Retinal pigment epithelial cell (primary cell): ENCODE results near the gene TBC1D5.
"Not testable (repeated sequence)": the region's sequence is repeated elsewhere in the genome, so short reads cannot be mapped to it uniquely, and the experiment has no call there.

Experiments used
- DNase-seq: peaks from one replicate; pipeline ENCODE4 v3.0.0-alpha.2; 2010; ENCODE audit warnings: low read depth
- H3K4me3 ChIP-seq: 2 replicates; pipeline ENCODE4 v1.5.1; 2011; ENCODE audit warnings: mild to moderate bottlenecking, low read length, control low read depth, moderate library complexity
- TF ChIP-seq, protein P1 (sequence below): conservative IDR thresholded peaks from 2 replicates; pipeline ENCODE4 v1.5.1; 2011; ENCODE audit warnings: low read depth, low read length, control low read depth, inconsistent platforms

TBC1D5 gene

DNA sequence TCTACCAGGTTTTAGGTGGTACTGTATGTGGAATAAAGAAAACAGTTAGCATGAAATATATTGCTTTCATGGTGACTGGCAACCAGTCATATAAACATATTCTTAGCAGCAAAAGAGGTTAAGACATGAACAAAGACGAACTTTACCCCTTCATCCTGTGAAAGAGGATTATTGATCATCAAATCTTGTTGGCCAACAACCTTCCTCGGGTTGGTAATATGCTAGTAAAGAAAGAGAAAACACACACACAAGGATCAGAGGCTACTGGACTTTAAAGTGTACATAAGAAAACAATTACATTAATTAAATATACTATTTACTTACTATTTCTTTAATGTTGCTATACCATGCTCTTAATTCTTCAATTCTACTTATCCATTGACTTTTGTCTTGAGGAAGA lies 337.9 kb downstream of the TBC1D5 start:
- DNase-seq, result no peak
- TF ChIP-seq, protein P1, sequence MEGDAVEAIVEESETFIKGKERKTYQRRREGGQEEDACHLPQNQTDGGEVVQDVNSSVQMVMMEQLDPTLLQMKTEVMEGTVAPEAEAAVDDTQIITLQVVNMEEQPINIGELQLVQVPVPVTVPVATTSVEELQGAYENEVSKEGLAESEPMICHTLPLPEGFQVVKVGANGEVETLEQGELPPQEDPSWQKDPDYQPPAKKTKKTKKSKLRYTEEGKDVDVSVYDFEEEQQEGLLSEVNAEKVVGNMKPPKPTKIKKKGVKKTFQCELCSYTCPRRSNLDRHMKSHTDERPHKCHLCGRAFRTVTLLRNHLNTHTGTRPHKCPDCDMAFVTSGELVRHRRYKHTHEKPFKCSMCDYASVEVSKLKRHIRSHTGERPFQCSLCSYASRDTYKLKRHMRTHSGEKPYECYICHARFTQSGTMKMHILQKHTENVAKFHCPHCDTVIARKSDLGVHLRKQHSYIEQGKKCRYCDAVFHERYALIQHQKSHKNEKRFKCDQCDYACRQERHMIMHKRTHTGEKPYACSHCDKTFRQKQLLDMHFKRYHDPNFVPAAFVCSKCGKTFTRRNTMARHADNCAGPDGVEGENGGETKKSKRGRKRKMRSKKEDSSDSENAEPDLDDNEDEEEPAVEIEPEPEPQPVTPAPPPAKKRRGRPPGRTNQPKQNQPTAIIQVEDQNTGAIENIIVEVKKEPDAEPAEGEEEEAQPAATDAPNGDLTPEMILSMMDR, result no peak
- no peak overlapping the region for H3K4me3 ChIP-seq

DNA sequence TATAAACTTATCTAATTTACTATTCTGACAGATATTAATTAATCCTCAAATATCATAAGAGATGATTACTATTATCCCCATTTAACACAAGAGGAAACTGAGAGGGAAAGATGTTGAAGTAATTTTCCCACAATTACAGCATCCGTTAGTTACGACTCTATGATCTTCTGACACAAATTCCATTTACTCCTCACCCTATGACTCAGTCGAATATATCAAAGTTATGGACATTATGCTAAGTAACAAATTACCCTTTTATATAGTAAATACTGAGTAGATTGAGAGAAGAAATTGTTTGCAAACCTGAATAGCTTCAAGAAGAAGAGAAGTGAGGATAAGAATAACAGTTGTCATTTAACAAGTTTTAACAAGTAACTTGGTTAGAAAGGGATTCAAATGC lies 340.0 kb downstream of the TBC1D5 start:
- TF ChIP-seq, protein P1, result no peak
- no peak for DNase-seq
- no peak overlapping the region for H3K4me3 ChIP-seq

DNA sequence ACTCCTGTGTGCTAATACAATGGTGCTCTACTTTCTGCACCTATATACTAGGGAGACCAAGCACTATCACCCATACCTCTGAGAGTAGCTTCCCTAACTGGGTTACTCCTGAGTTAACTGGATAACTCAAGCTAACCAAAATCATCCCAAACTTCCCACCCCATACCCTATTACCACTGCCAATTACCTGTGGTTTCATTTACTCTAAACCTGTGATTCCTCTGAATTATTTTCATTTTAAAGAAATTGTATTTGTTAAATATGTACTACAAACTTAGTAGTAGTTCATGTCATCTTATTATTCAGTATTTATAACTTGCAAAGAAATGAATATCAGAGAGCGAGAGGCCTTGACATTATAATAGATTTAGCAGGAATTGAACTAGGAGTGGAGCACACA lies 340.5 kb downstream of the TBC1D5 start:
- TF ChIP-seq, protein P1, result no peak
- DNase-seq, result no peak
- no peak overlapping the region for H3K4me3 ChIP-seq

DNA sequence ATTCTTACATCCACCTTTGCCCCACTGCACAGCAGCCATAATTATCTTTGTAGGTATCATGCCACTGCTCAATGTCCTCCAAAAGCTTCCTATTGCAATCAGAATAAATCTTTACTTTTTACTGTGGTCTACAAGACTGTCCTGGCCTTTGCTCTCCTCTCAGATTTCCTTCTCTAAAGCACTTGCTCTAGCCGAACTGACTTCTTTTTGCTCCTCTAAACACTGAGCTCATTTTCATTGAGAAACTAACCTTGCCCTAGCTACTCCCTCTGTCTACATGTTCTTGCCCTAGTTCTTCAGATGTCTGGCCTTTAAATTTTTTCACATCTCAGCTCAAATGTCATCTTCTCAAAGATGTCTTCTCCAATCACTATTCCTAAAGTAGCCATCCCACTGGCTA lies 342.8 kb downstream of the TBC1D5 start:
- DNase-seq, result no peak
- H3K4me3 ChIP-seq, result no peak overlapping the region
- TF ChIP-seq, protein P1, result no peak

DNA sequence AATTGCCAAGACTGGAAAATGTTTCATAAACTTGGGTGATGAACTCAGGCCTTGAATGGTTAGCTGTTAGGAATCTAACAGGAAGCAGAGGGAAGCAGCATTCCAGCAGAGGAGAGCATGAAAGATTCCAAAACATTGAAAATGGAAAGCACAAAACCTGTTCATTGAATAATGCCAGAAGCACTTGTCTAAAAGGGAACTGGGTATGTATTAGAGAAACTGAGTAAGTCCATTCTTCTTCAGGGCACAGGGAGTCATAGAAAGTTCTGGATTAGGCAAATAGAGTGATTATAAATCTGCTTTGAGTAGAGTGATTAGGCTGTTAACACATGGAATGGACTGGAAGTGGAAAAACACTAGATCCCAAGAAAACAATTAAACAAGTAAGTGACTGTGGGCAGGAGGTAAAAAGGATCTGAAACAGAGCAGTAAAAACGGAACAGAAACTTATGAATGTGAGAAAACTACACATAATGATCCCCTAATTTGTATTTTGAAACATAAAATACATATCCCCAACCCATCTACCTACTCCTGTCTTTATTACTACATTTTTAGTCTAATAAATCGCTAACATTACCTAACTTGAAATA lies 343.4 kb downstream of the TBC1D5 start:
- TF ChIP-seq, protein P1, result no peak
- H3K4me3 ChIP-seq, result no peak overlapping the region
- no peak for DNase-seq

DNA sequence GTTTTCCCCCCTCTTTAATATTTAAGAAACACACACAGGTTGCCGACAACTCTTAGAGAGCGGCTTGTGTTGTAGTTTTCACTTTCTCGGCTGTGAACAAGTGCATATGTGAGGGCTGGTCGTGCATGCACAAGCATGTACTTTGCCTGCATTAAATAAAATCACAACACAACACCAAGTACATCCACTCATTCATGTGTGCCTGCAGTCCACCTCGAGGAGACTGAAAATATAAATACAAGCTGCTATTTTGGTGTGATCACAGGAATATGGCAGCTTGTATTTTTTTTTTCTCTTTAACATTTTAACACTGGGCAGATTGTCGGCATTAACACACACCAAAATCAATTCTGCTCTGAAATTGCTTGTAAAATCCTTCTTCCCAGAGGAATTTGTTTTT lies 346.4 kb downstream of the TBC1D5 start:
- TF ChIP-seq, protein P1, result no peak
- no peak overlapping the region for H3K4me3 ChIP-seq
- DNase-seq, result no peak

DNA sequence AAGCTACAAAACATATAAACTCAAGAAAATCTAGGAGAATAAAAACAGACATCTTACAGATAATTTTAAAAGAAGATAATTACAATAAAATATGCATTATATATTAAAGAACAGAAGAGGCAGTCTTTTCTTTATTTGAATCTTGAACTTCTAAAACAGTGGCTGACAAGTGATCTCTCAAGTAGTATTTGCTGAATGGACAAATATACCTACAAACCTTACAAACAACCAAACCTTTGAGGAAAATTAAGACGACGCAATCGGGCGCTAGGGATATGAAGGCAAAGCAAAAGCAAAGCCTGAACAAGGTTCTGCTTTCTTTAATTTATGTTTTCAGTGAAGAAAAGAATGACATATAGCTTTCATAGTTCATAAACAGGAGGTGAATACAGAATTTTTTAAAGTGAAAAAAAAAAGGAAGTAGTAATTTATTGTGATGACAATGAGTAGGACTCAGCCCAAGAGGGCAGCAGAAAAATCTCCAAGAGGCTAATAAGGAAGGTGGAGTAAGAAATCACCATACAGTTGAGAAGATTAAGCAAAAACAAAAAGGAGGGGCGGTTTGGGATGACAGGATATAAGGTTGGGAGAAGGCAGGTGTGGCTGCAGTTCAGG lies 347.8 kb downstream of the TBC1D5 start:
- TF ChIP-seq, protein P1, result no peak
- no peak overlapping the region for H3K4me3 ChIP-seq
- DNase-seq, result no peak

DNA sequence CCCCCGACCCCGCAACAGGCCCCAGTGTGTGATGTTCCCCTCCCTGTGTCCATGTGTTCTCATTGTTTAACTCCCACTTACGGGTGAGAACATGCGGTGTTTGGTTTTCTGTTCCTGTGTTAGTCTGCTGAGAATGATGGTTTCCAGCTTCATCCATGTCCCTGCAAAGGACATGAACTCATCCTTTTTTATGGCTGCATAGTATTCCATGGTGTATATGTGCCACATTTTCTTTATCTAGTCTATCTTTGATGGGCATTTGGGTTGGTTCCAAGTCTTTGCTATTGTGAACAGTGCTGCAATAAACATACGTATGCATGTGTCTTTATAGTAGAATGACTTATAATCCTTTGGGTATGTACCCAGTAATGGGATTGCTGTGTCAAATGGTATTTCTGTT lies 349.9 kb downstream of the TBC1D5 start:
- DNase-seq, H3K4me3 ChIP-seq: not testable (repeated sequence)
